Measurements from ENCODE around the gene MRGPRG.

The MRGPRG gene

DNA sequence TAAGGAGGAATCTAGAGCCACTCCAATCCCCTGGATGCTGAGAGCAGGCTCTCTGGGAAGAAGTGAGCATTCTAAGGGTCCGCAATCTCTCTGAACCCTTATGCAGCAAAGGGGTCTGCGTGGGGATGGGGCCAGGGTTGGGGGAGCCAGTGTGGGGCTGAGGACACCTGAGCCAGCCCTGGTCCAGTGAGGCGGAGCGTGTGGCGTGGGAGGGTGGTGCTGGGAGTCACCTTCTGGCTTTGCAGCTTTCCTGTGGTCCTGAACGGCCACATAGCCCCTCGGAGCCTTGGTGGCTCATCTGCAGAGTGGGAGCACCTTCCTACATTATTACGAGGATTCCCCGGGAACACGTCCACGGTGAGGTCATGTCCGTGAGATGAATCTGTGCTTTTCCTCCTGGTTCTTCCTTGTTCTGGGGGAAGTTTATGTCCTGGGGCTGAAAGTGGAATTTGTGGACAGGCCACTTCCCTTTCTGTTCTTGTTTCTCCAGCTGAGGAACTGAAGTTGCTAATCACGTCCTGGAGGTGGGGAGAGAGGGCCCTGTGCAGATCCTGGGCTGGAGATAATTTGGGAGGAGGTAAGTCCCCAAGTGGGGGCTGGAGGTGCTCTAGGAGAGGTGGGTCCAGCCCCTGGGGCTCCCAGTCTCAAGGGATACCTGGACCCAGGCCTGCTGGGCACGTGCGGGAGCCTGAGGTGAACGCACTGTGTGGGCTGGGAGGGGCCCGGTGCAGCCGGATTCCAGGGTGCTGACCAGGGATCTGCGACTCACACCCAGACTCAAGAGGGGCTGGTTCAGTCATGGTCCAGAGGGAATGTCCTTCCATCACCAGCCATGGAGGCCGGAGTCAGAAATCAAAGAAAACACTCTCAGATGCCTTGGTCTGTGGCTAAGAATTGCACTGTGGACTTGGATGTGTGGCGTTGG is 7.5 kb upstream of the MRGPRG start:
- no peak for DNase-seq (ENCODE audit: low spot score)

- no peak for DNase-seq (ENCODE audit: low spot score)
These were observed 6.6 kb upstream of the MRGPRG start for GRCh38 chr11:3225159-3225758.

DNA sequence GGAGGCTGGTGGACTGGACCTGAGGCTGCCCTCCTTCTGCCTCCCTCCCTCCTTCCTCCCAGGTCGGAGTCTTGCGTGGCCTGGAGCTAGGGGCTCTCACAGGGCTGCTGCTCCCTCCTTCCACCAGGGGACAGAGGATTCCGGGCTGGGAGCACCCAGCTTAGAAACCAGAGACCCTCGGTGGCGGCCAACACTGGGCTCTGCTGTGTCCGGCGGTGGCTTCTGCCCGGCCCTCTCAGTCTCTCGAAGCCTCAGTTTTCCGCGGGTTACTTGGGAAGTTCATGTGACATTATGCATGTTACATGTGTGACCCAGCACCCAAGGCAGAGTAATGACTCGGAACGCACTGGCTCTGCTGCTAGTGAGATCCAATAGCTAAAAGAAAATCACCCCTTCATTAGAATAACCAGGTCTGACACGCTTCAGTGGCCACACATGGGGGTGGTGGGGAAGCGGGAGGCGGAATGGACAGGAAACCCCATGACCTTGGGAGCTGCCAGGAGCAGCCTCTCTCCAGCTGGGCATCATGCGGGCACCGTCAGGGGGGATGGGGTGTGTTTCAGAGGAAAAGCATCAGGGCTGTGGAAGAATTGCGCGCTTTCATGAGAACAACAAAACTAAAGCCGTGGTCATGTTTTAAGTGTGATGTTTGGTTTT is 5.9 kb upstream of the MRGPRG start:
- no peak for DNase-seq (ENCODE audit: low spot score)

DNA sequence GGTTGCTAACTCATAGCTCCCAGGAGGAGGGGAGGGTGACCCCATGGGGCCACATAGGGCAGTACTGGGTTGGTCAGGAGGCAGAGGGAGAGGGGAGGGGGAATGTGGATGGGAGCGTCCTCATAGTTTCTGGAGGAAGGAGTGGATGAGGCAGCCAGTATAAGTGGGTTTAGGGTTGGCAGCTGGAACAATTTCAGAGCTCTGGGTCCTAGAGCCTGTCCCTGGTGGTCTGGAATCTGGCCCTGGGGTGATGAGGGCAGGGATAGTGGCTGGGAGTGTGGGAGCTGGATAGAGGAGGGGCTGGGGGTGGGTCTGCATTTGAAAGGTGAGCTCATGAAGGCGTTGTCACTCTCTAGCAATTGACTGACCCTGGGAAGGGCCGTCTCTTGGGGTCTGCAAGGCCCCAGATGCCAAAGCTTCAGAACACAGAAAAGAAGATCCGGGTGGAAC is 5.3 kb upstream of the MRGPRG start:
- no peak for DNase-seq (ENCODE audit: low spot score)

DNA sequence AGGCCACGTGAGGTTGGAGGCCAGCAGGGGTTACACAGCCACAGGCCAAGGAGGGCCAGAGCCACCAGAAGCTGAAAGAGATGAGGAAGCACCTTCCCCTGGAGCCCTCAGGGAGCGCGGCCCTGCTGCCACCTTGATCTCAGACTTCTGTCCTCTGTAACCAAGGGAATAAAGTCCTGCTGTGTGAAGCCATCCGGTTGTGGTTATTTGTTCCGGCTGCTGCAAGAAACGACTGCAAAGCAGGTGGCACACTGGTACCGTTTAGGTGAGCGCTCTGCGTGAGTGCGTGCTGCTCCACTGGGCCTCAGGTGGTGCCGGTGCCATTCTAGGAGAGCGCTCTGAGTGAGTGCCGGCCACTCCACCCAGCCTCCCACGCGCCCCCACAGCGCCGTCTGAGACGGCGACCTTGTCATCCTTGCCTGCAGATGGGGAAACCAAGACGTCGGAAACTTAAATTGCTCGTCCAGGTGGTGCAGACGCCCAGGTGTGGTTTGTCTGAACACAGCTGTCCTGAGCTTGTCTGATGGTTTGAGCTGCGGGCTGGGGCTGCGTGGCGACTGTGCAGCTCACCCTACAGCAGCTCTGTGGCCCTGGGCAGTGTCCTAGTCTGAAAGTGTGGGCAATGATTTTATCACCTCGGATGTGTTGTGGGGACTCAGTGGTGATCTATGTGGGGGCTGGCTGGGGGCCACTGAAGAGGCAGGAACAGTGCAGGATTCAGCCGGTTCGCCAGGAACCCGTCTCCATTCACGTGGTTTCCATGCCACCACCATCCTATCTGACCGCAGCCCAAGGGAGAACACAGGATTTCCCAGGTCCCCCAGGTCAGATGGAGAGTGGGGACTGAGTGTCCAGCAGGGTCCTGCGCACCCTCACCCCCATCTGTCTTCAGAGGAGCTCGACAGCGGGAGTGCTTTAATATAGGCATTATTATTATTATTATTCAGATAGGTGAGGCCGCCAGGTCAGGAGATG is 4.6 kb upstream of the MRGPRG start:
- DNase-seq (ENCODE audit: low spot score): no peak

GRCh38 chr11:3222003-3222855 is 3.6 kb upstream of the MRGPRG start:
- DNase-seq (ENCODE audit: low spot score): no peak

DNA sequence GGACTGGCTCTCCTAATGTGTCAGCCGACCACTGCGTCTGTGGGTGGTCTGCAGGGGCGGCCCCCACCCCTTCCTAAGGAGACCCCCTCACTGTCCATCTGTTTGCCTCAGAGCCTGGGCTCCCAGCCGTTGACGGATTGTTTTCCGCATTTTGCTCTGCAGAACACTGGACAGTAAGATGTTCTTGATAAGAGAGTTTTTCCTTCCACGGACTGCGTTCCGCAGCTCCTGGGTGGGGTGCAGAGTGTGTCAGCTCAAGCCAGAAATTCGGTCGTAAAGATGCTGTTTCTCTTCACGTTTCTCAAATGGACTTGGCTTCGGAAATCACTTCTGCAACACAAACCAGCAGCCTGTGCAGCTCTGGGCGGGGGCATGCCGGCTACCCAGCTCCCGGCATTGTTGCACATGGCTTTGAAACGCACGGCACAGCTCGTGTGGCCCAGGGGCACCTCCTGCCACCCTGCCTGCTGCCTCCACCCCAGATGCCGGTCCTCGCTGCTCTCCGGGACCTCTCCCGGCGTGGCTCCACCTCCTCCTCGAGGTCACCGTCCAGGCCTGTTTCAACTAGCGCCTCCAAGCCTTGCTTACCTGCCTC is 2.9 kb upstream of the MRGPRG start:
- no peak for DNase-seq (ENCODE audit: low spot score)

DNA sequence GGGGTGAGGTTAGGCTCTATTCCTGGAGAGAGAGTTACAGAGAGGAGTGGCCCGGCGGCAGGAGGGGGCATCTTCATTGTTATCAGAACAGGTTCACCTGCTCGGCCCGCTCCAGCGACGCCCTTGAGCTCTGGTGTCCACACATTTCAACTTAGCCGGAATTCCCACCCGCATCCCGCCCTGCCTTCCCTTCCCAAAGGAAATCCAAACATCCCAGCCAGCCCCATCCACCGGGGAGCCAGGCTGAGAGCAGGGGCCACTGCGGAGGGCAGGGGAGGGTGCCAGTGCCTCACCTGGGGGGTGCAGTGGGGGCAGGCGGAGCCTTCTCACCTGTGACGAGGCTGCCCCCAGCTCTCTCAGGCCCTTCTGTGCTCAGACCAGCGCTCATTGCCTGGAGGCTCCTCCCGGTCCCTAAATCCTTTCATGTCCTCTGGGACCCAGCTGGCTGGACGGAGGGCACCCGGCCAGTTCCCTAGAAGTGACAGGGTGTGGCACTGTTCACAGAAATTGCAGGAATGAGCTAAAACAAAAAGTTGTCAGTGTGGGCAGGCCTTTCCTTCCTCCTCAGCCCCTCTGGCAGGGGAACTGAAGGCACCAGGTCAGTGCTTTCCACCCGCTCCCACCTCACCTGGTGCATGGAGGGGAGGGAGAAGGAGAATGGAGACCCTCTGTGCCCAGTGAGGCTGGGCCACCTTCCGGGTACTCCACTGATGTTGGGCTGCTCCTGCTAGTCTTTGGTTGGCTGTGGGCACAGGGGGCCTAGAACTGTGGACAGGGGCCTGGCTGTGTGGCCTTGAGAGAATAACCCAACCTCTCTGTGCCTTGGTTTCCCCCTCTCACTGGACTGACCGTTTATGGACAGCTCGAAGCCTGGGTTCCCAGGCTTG is 2.2 kb upstream of the MRGPRG start:
- DNase-seq (ENCODE audit: low spot score): no peak

DNA sequence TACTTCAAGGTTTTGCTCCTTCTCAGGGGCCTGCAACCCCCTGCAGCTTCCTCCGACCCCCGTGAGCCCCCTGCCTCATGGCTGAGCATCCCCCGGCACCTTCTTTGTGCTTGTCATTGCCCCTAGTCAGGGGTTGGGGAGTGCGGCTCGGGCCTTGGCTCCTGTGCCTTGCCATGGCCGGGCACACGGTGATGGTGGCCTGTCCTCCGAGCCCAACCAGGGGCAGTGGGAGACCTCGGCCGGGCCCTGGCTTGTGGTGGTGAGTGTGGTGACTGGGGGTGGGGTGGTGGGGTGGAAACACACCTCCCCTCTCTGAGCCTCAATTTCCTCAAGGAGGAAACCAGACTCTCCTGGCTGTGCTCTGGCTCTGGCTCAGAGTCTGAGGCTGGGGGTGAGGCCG is 1.5 kb upstream of the MRGPRG start:
- no peak for DNase-seq (ENCODE audit: low spot score)

DNA sequence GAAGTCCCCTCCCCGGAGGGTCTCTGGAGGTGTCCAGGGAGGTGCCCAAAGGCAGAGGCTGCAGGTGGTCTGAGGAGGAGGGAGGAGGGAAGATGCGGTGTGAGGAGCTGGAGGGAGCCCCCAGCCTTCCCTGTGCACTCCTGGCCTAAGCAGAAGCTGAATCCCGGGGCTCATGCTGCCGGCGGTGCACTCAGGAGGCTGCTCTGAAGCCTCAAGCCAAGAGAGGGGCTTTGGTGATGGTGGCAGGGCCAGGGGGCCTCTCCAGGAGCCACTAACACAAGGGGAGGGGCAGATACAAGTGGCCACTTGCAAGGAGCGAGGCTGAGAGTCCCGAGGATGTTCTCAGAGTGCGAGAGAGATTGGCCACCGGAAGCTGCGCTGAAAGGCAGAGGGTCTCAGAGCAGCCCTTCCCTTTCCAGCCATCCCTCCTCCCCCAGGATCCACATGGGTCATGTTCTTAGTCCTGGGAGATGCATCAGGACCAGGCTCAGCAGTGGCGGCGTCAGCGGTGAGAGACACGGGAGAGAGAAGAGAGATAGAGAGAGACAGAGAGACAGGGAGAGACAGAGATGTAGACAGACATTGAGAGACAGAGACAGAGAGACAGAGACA is 774 bp upstream of the MRGPRG start:
- DNase-seq (ENCODE audit: low spot score): no peak

- no peak for DNase-seq (ENCODE audit: low spot score)
These were observed 663 bp downstream of the MRGPRG start for GRCh38 chr11:3217818-3218482.

- DNase-seq (ENCODE audit: low spot score): no peak
These were observed 2.5 kb downstream of the MRGPRG start for GRCh38 chr11:3216027-3216525.

DNA sequence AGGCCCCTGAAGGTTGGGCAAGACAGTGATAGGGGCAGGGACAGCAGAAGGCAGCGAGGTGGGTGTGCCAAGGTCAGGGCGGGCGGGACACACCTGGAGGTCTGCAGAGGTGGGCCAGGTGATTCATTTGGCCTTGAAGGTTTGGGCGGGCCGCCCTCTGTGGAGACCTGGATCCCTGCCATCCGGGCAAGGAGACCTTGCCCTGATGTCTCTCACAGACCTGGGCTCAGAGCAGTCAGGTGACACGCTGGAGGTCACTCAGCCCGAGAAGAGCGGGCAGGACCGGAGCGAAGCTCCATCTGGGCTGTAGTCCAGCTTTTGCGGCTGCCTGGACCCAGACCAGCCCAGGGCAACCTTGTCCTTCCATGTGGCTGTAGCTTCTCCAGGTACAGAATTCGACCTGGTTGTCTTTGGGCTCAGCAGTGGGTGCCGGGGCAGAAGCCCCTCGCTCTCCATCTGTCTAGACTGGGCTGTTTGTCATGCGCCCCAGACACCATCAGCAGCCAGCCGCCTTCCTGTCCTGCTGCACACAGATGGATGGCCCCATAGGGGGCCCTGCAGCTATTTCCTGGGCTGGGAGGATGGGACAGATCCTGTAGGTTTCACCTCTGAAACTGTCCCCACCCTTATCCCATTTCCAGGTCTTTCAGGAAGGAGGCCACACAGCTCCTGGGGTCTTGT is 3.1 kb downstream of the MRGPRG start:
- peak; percentile 15 for DNase-seq (ENCODE audit: low spot score)

DNA sequence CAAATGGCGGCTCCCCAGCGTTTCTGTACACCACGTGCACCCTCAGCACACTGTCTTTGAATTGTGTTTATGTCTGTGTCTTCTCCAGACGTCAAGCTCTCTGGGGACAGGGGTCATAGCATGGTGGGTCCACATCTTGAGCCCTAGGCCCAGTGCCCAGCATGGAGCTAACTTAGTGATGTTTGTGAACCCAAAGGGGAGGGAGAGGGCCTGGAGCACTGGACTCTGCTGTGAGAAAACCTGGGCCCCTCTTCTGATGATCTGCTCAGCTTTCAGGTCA is 4.3 kb downstream of the MRGPRG start:
- no peak for DNase-seq (ENCODE audit: low spot score)

DNA sequence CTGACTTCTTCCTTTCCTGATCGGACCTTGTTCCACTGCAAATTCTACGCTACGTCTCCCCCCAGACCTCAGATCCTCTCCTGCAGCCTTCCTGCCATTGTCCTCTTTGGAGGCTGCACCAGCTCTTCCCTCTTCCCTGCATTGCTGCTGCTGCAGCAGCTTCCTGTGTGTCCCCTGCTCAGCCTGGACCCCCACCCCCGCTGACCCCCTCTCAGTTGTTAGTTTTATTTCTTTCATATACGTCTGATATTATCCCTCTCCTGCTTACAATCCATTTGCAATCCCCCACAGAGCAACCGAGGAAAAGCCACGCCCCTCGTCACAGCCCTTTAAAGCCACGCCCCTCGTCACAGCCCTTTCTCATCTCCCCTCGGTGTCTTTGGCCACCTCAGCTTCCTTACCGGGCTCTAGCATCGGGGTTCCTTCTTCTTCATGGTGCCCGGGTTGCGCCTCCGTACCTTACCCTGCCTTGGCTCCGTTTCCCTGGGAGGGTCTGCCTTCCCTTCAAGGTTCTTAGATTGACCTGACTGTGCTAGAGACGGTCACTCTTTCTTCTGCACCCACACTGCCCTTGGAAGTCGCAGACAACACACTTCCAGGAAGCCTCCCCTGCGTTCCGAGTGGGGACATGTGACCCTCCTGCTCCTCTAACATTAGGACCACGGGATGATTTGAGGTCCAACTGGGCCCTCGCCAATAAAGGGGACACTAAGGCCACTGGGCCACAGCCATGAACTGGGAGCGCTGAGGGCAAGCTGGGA is 4.8 kb downstream of the MRGPRG start:
- DNase-seq (ENCODE audit: low spot score): no peak

DNA sequence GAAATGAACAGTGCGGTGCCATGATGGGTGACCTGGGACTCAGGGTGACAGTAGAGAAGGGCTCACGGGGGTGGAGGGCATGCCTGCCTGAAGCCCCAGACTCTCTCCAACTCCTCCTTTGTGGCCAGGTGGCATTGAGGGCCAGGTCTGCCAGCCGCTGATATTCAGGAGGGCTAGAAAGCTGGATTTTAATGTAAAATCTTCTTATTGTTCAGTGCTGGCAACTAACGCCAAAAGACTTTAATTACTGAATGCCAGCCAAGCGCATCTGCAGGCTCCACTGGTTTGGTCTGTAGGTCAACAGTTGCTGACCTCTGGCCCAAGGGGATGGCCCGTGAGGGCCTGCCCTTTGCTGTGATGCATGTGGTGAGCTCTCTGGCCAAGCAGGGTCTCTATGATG is 10.3 kb downstream of the MRGPRG start:
- DNase-seq (ENCODE audit: low spot score): no peak

DNA sequence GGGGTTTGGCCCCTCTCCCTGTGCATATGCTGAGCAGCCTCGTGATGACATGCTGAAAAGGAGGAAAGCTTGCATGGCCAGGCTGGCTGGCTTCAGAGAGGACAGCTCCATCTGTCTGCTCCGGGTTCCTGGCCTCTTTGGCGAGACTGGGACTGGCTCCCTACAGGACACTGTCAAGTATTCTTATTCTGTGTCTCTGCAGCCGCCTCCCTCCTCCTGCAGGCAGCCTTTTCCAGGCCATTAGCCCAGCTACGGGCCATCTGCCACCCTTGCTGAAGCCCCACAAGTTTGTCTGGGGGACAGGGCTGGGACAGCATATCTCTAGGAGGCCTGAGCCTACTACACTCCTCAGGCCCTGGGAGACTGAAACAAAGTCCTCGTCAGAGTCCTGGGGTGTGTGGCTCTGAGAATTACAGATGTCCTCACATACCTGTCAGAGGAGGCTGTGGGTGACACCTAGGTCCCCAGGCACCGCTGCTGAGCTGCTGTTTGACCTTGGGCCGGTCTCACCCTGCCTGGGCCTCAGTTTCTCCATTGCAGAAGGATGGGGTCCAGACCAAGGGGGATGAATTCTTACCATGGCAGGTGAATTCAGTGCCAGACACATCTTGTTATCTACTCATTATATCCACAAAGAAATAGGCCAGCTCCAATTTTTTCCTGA is 11.0 kb downstream of the MRGPRG start:
- DNase-seq (ENCODE audit: low spot score): no peak
